Colonic mucosa (tissue), 4 donors: ENCODE data around the gene E4F1. TPM values are rescaled to one million over a fixed set of nuclear protein-coding genes. Genes with fewer than 3 reads are reported as not detected.

Experiments used
- DNase-seq: peaks from one replicate; pipeline ENCODE4 v3.0.0-alpha.2; 2020
- H3K27ac ChIP-seq: fragments of 200-600 bp; one replicate; pipeline ENCODE4 v1.8.0; 2021
- H3K27me3 ChIP-seq: fragments of 200-600 bp; one replicate; pipeline ENCODE4 v1.8.0; 2021
- H3K36me3 ChIP-seq: fragments of 200-600 bp; one replicate; pipeline ENCODE4 v1.8.0; 2021
- H3K4me1 ChIP-seq: fragments of 200-600 bp; one replicate; pipeline ENCODE4 v1.8.0; 2021; ENCODE audit warnings: mild to moderate bottlenecking
- H3K4me3 ChIP-seq: fragments of 200-600 bp; one replicate; pipeline ENCODE4 v1.8.0; 2021
- H3K9ac ChIP-seq, 2 donors: one replicate each; pipeline ENCODE4 v1.7.0; 2013; ENCODE audit warnings: control low read depth in 2 of 2, low read depth in 2 of 2, low read length in 2 of 2
- H3K9me3 ChIP-seq: fragments of 200-600 bp; one replicate; pipeline ENCODE4 v1.8.0; 2021
- intact Hi-C: fragments of 100-400 bp; cut with DNase I; formaldehyde crosslinking; loops from one replicate; pipeline ENCODE4 v1.14.1; 2022
- microRNA-seq: library from miRNA; unstranded; fragments of <30 nt; microRNA quantifications from one replicate; pipeline ENCODE4, GENCODE V29; 2019
- total RNA-seq, 2 donors: library from RNA; stranded (reverse); fragmentation: NEBNext Ultra II Directional in 1 of 2; extraction: Animal tissue kit (Norgen Biotek cat#: 25700) in 1 of 2; gene quantifications; one replicate each; pipeline ENCODE4 v1.2.1, GENCODE V29; 2021
- TF ChIP-seq, protein P1 (sequence below): fragments of 200-600 bp; IDR thresholded peaks from one replicate; pipeline ENCODE4 v1.8.0; 2022; ENCODE audit warnings: antibody characterized with exemption, mild to moderate bottlenecking
- donor health status: healthy.
- donor health status: DM: no; HTN: no; CAD: no.
- donor health status: DM: no; HTN: no; CAD: no.

The E4F1 gene
- total RNA-seq, 2 donors from 2014 or later = 19.9 to 37.4 TPM

DNA sequence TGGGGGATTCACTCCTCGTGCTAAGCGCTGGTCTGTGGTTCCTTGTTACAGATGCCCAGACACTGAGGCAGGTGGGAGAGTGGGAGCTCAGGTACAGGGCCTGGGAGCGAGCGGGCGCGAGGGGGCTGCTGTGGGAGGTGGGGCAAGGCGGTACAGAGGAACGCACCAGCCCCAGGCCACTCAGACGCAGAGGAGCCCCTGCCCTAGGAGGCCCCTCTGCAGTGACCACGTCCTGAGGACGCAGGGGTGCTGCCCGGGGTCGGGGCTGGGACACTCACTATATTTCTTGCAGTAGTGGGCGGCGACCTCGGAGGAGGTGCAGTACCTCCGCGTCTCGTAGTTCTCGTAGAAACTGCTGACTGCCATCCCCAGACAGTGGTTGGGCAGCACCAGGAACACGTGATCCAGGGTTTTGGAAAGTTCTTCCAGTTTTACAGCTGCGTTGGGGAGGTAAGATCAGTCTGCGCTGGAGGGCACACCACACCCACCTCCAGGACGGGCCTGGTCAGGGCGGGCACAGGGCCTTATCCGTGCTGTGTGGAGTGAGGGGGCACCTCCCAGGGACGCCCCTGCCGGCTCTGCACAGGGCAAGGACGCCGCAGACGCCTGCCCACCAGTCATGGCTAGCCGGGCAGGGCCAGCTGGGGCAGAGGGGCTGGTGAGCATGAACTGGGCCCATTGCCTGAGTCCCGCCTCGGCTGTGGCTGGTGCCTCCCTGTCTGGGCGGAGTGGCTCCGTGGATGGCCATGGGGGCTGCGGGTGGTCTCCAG, 60.8 kb downstream of the E4F1 start:
- H3K36me3 ChIP-seq = no peaks in the 10 kb centered on the region
- H3K4me3 ChIP-seq = no peak overlapping the region
- no peaks in the 10 kb centered on the region for H3K4me1 ChIP-seq
- TF ChIP-seq, protein P1, sequence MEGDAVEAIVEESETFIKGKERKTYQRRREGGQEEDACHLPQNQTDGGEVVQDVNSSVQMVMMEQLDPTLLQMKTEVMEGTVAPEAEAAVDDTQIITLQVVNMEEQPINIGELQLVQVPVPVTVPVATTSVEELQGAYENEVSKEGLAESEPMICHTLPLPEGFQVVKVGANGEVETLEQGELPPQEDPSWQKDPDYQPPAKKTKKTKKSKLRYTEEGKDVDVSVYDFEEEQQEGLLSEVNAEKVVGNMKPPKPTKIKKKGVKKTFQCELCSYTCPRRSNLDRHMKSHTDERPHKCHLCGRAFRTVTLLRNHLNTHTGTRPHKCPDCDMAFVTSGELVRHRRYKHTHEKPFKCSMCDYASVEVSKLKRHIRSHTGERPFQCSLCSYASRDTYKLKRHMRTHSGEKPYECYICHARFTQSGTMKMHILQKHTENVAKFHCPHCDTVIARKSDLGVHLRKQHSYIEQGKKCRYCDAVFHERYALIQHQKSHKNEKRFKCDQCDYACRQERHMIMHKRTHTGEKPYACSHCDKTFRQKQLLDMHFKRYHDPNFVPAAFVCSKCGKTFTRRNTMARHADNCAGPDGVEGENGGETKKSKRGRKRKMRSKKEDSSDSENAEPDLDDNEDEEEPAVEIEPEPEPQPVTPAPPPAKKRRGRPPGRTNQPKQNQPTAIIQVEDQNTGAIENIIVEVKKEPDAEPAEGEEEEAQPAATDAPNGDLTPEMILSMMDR = no peak
- no peaks in the 10 kb centered on the region for H3K9me3 ChIP-seq
- intact Hi-C loops = no loop called here
- H3K27ac ChIP-seq = no peak overlapping the region
- no peaks in the 10 kb centered on the region for H3K27me3 ChIP-seq
- no peak for DNase-seq
- no peak overlapping the region for H3K9ac ChIP-seq

DNA sequence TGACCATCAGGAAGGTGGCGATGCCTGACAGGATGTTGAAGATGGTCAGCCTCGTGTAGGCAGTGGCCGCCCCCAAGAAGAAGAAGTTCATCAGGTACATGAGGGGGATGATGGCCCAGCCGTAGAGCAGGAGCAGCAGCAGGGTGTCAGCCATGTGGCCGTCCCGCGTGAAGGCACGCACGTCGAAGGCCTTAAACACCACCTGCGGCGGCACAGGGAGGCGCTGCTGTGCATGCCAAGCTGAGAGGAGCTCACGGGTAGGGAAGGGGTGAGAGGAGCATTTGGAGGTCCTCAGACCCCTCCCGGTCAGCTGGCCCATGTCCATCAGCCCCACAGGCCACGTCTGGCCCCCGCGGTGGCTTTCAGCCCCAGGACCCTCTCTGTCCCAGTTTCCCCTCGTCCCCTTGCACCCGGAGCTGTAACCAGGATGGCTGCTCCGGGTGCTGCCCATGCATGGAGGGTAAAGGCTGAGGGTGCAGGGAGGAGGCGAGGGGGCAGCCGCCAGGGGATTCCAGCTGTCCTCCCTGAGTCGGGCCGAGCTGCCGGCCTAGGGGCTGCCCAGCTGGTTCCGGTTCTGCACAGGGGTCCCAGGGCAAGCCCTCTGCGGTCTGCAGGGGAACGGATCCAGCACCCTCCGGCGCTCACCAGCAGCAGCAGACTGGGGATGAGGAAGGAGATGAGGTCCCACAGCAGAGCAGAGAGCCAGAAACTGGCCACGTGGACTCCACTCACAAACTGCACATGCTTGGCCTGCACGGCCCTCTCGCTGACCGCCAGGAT, 61.6 kb downstream of the E4F1 start:
- DNase-seq = no peak
- H3K9ac ChIP-seq = no peak overlapping the region
- no peaks in the 10 kb centered on the region for H3K27me3 ChIP-seq
- TF ChIP-seq, protein P1 = no peak
- no peaks in the 10 kb centered on the region for H3K36me3 ChIP-seq
- intact Hi-C loops = no loop called here
- H3K9me3 ChIP-seq = no peaks in the 10 kb centered on the region
- H3K4me3 ChIP-seq = no peak overlapping the region
- no peaks in the 10 kb centered on the region for H3K4me1 ChIP-seq
- no peak overlapping the region for H3K27ac ChIP-seq

Small RNA genes lying within 50 kb of the gene (microRNA-seq; reads per million reads assigned to microRNA genes)
- gene MIR3677 = not detected
- not detected for gene MIR4717

Other genes with a start within 250 kb of the E4F1 start
- gene NOXO1, start 242.1 kb upstream of the E4F1 start, total RNA-seq = 10 to 100 TPM; 43.9 to 80.1 TPM
- 10 to 100 TPM; 76.6 to 79.5 TPM for gene GFER, start 239.4 kb upstream of the E4F1 start, total RNA-seq
- 1 to 10 TPM; 1.5 to 1.9 TPM for gene SYNGR3, start 233.6 kb upstream of the E4F1 start, total RNA-seq
- gene ZNF598, start 213.8 kb upstream of the E4F1 start, total RNA-seq = 10 to 100 TPM; 45.4 to 64.3 TPM
- gene NPW, start 203.8 kb upstream of the E4F1 start, total RNA-seq = 1 to 10 TPM; 3.5 to 3.8 TPM
- 10 to 100 TPM; 64.0 to 77.9 TPM for gene NHERF2, start 196.7 kb upstream of the E4F1 start, total RNA-seq
- gene NTHL1, start 175.8 kb upstream of the E4F1 start, total RNA-seq = 10 to 100 TPM; 30.1 to 96.8 TPM
- 100 to 1,000 TPM in 1 of 2 donors, 10 to 100 TPM in 1; 75.3 to 143 TPM for gene TSC2, start 175.6 kb upstream of the E4F1 start, total RNA-seq
- 10 to 100 TPM; 48.2 to 83.5 TPM for gene PKD1, start 87.7 kb upstream of the E4F1 start, total RNA-seq
- gene RAB26, start 75.0 kb upstream of the E4F1 start, total RNA-seq = 10 to 100 TPM; 18.2 to 24.5 TPM
- 100 to 1,000 TPM; 102 to 131 TPM for gene TRAF7, start 67.8 kb upstream of the E4F1 start, total RNA-seq
- gene CASKIN1, start 27.0 kb upstream of the E4F1 start, total RNA-seq = under 1 TPM; 0.07 to 0.27 TPM
- 10 to 100 TPM; 26.5 to 53.5 TPM for gene MLST8, start 18.1 kb upstream of the E4F1 start, total RNA-seq
- gene BRICD5, start 12.7 kb upstream of the E4F1 start, total RNA-seq = 10 to 100 TPM in 1 of 2 donors, 1 to 10 TPM in 1; 7.7 to 15.2 TPM
- 10 to 100 TPM; 17.1 to 37.3 TPM for gene PGP, start 8.8 kb upstream of the E4F1 start, total RNA-seq
- gene DNASE1L2, start 12.9 kb downstream of the E4F1 start, total RNA-seq = 1 to 10 TPM in 1 of 2 donors, under 1 TPM in 1; 0.85 to 2.4 TPM
- 100 to 1,000 TPM; 109 to 134 TPM for gene ECI1, start 28.0 kb downstream of the E4F1 start, total RNA-seq
- gene RNPS1, start 44.5 kb downstream of the E4F1 start, total RNA-seq = 100 to 1,000 TPM; 108 to 154 TPM
- 1 to 10 TPM; 1.3 to 4.6 TPM for gene ABCA3, start 117.1 kb downstream of the E4F1 start, total RNA-seq
- gene CCNF, start 205.9 kb downstream of the E4F1 start, total RNA-seq = 10 to 100 TPM in 1 of 2 donors, 1 to 10 TPM in 1; 8.6 to 38.2 TPM
- gene TEDC2, start 236.5 kb downstream of the E4F1 start, total RNA-seq = 10 to 100 TPM in 1 of 2 donors, 1 to 10 TPM in 1; 2.4 to 24.0 TPM
- gene NTN3, start 247.7 kb downstream of the E4F1 start, total RNA-seq = not detected